Activated CD8-positive, alpha-beta T cell treated with anti-CD3 and anti-CD28 coated beads, Interleukin-2, amount 10 ng/mL, durations not matched to agents 7 days and 5 days (primary cell): ENCODE measurements around the gene DBET. TPM values are rescaled to one million over a fixed set of nuclear protein-coding genes. Genes with fewer than 3 reads are reported as not detected.
"Not testable (repeated sequence)": the region's sequence is repeated elsewhere in the genome, so short reads cannot be mapped to it uniquely, and the experiment has no call there.

Source experiments
- ATAC-seq: fragments of 150-1000 bp; cut with Tn5 transposase; one replicate; pipeline ENCODE4 v1.10.0; 2021; ENCODE audit warnings: moderate library complexity
- CTCF ChIA-PET: fragments of 350-600 bp; sonication (Branson Sonifier 250); formaldehyde crosslinking; loops from one replicate; lab custom pipeline; 2021; ENCODE audit warnings: antibody characterized with exemption; lab: Charles Lee
- POLR2A ChIA-PET: fragments of 350-600 bp; sonication (Branson Sonifier 250); formaldehyde crosslinking; loops from one replicate; lab custom pipeline; 2021; ENCODE audit warnings: antibody characterized with exemption; lab: Charles Lee
- DNase-seq: peaks from one replicate; pipeline ENCODE4 v3.0.0-alpha.2; 2020
- H3K27ac Mint-ChIP-seq: one replicate; pipeline ENCODE4 v1.8.0; 2021; ENCODE audit warnings: mild to moderate bottlenecking, mixed read lengths
- H3K27me3 Mint-ChIP-seq: one replicate; pipeline ENCODE4 v1.8.0; 2021; ENCODE audit warnings: low read depth, mixed read lengths
- H3K36me3 Mint-ChIP-seq: one replicate; pipeline ENCODE4 v1.8.0; 2021; ENCODE audit warnings: low read depth, mixed read lengths
- H3K4me1 Mint-ChIP-seq: one replicate; pipeline ENCODE4 v1.8.0; 2021; ENCODE audit warnings: low read depth, mixed read lengths
- H3K4me3 Mint-ChIP-seq: one replicate; pipeline ENCODE4 v1.8.0; 2021; ENCODE audit warnings: mild to moderate bottlenecking, mixed read lengths
- H3K9me3 Mint-ChIP-seq: one replicate; pipeline ENCODE4 v1.8.0; 2022; ENCODE audit warnings: mixed read lengths; ENCODE audit not compliant: insufficient read depth
- total RNA-seq, 2 experiments: library from RNA; stranded (reverse); gene quantifications; one replicate each; pipeline ENCODE4 v1.2.3, GENCODE V29; 2021

DBET gene
- total RNA-seq, 2 experiments from 2014 or later, result not detected

- DNase-seq, H3K9me3 Mint-ChIP-seq, H3K4me3 Mint-ChIP-seq, H3K27ac Mint-ChIP-seq, ATAC-seq, POLR2A ChIA-PET, CTCF ChIA-PET: not testable (repeated sequence)
- peaks cover 26% of the 10 kb centered on the region for H3K4me1 Mint-ChIP-seq
- peaks cover 39% of the 10 kb centered on the region for H3K27me3 Mint-ChIP-seq
- H3K36me3 Mint-ChIP-seq, result peaks cover 18% of the 10 kb centered on the region
Observed at GRCh38 chr4:190021973-190022372, 42.3 kb upstream of the DBET start.

GRCh38 chr4:190022614-190023281, 41.6 kb upstream of the DBET start:
- DNase-seq, CTCF ChIA-PET, H3K9me3 Mint-ChIP-seq, POLR2A ChIA-PET, H3K27ac Mint-ChIP-seq: not testable (repeated sequence)
- H3K4me1 Mint-ChIP-seq, result peaks cover 23% of the 10 kb centered on the region
- H3K27me3 Mint-ChIP-seq, result peaks cover 34% of the 10 kb centered on the region
- H3K36me3 Mint-ChIP-seq, result peaks cover 15% of the 10 kb centered on the region
- ATAC-seq, result peak; percentile 54
- peak overlapping the region; percentile 58 for H3K4me3 Mint-ChIP-seq

GRCh38 chr4:190027156-190027555, 37.1 kb upstream of the DBET start, which contains the start of gene FRG2:
Gene FRG2 (minus strand): TSS chr4:190027256. CDS start chr4:190027204, 52 bp downstream.
- H3K27ac Mint-ChIP-seq, H3K27me3 Mint-ChIP-seq, CTCF ChIA-PET, ATAC-seq, DNase-seq, H3K36me3 Mint-ChIP-seq, H3K4me3 Mint-ChIP-seq, POLR2A ChIA-PET, H3K9me3 Mint-ChIP-seq, H3K4me1 Mint-ChIP-seq: not testable (repeated sequence)

- CTCF ChIA-PET, H3K27me3 Mint-ChIP-seq, POLR2A ChIA-PET, H3K36me3 Mint-ChIP-seq, H3K9me3 Mint-ChIP-seq, H3K27ac Mint-ChIP-seq, H3K4me1 Mint-ChIP-seq, H3K4me3 Mint-ChIP-seq, DNase-seq: not testable (repeated sequence)
- peak; percentile 36 for ATAC-seq
Observed at GRCh38 chr4:190031264-190031663, 33.0 kb upstream of the DBET start.

GRCh38 chr4:190037704-190038388, 26.5 kb upstream of the DBET start:
- DNase-seq, result peak; percentile 45
- POLR2A ChIA-PET, H3K9me3 Mint-ChIP-seq, CTCF ChIA-PET, H3K4me1 Mint-ChIP-seq, H3K36me3 Mint-ChIP-seq, H3K27ac Mint-ChIP-seq: not testable (repeated sequence)
- Mint-ChIP-seq H3K27me3 (peaks cover 10% of the 10 kb centered on the region), H3K4me3 (peak overlapping the region; percentile 28)
- peak; percentile 79 for ATAC-seq

- ATAC-seq, result not testable (repeated sequence)
Observed at GRCh38 chr4:190040873-190041272, 23.4 kb upstream of the DBET start.

GRCh38 chr4:190047627-190048026, 16.7 kb upstream of the DBET start:
- ATAC-seq, result peak; percentile 33
- POLR2A ChIA-PET, H3K27me3 Mint-ChIP-seq: not testable (repeated sequence)

More at GRCh38 chr4:190040873-190041272, 23.4 kb upstream of the DBET start:
- H3K36me3 Mint-ChIP-seq, H3K27me3 Mint-ChIP-seq, H3K27ac Mint-ChIP-seq, H3K4me3 Mint-ChIP-seq, CTCF ChIA-PET, H3K9me3 Mint-ChIP-seq, DNase-seq, POLR2A ChIA-PET, H3K4me1 Mint-ChIP-seq: not testable (repeated sequence)

GRCh38 chr4:190049378-190050239, 14.7 kb upstream of the DBET start:
- ATAC-seq, DNase-seq, POLR2A ChIA-PET, CTCF ChIA-PET, H3K4me1 Mint-ChIP-seq, H3K27me3 Mint-ChIP-seq, H3K36me3 Mint-ChIP-seq, H3K27ac Mint-ChIP-seq, H3K4me3 Mint-ChIP-seq, H3K9me3 Mint-ChIP-seq: not testable (repeated sequence)

More at GRCh38 chr4:190047627-190048026, 16.7 kb upstream of the DBET start:
- H3K36me3 Mint-ChIP-seq, H3K9me3 Mint-ChIP-seq, H3K27ac Mint-ChIP-seq, DNase-seq, H3K4me1 Mint-ChIP-seq, CTCF ChIA-PET, H3K4me3 Mint-ChIP-seq: not testable (repeated sequence)

GRCh38 chr4:190058997-190059396, 5.3 kb upstream of the DBET start:
- ATAC-seq, H3K36me3 Mint-ChIP-seq, H3K27ac Mint-ChIP-seq, H3K9me3 Mint-ChIP-seq, DNase-seq, POLR2A ChIA-PET, H3K4me1 Mint-ChIP-seq, H3K27me3 Mint-ChIP-seq, H3K4me3 Mint-ChIP-seq, CTCF ChIA-PET: not testable (repeated sequence)

- H3K9me3 Mint-ChIP-seq, H3K27ac Mint-ChIP-seq, CTCF ChIA-PET, H3K27me3 Mint-ChIP-seq, H3K4me3 Mint-ChIP-seq, H3K36me3 Mint-ChIP-seq, H3K4me1 Mint-ChIP-seq, DNase-seq, POLR2A ChIA-PET, ATAC-seq: not testable (repeated sequence)
Observed at GRCh38 chr4:190064805-190065204, 503 bp downstream of the DBET start.

- H3K36me3 Mint-ChIP-seq, CTCF ChIA-PET, H3K27ac Mint-ChIP-seq, H3K4me1 Mint-ChIP-seq, DNase-seq, H3K4me3 Mint-ChIP-seq, H3K27me3 Mint-ChIP-seq, POLR2A ChIA-PET, ATAC-seq, H3K9me3 Mint-ChIP-seq: not testable (repeated sequence)
Observed at GRCh38 chr4:190068351-190068750, 4.0 kb downstream of the DBET start.

- POLR2A ChIA-PET, H3K4me1 Mint-ChIP-seq, DNase-seq, ATAC-seq, CTCF ChIA-PET, H3K27ac Mint-ChIP-seq, H3K4me3 Mint-ChIP-seq, H3K9me3 Mint-ChIP-seq, H3K36me3 Mint-ChIP-seq, H3K27me3 Mint-ChIP-seq: not testable (repeated sequence)
Observed at GRCh38 chr4:190093052-190093451, 28.8 kb downstream of the DBET start.
